ENCODE data around the gene DCAF5.

- no peak for TF ChIP-seq EP300 (IDR thresholded peaks at IDR 0.05)
- TF ChIP-seq, protein P1, sequence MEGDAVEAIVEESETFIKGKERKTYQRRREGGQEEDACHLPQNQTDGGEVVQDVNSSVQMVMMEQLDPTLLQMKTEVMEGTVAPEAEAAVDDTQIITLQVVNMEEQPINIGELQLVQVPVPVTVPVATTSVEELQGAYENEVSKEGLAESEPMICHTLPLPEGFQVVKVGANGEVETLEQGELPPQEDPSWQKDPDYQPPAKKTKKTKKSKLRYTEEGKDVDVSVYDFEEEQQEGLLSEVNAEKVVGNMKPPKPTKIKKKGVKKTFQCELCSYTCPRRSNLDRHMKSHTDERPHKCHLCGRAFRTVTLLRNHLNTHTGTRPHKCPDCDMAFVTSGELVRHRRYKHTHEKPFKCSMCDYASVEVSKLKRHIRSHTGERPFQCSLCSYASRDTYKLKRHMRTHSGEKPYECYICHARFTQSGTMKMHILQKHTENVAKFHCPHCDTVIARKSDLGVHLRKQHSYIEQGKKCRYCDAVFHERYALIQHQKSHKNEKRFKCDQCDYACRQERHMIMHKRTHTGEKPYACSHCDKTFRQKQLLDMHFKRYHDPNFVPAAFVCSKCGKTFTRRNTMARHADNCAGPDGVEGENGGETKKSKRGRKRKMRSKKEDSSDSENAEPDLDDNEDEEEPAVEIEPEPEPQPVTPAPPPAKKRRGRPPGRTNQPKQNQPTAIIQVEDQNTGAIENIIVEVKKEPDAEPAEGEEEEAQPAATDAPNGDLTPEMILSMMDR (IDR thresholded peaks at IDR 0.05): no peak
Observed at GRCh38 chr14:69050240-69051184, 102.4 kb downstream of the DCAF5 start.

Data from tibial nerve (tissue), 4 donors.